ENCODE results near the gene PCNX4. TPM values are rescaled to one million over a fixed set of nuclear protein-coding genes. Genes with fewer than 3 reads are reported as not detected.
A peak's percentile ranks its signal among the peaks of the same experiment; 100 is the strongest.
"Not testable (repeated sequence)": the region's sequence is repeated elsewhere in the genome, so short reads cannot be mapped to it uniquely, and the experiment has no call there.

PCNX4 gene
- total RNA-seq, 1 experiment from 2014 or later = 129 TPM

- no peak for DNase-seq (ENCODE audit: low spot score)
- in situ Hi-C loops (cut with HindIII; ENCODE audit: low sequenced_read_pairs) = no loop called here
Observed at GRCh38 chr14:60097974-60098373, 6.3 kb downstream of the PCNX4 start.

GRCh38 chr14:60099855-60100254, 8.1 kb downstream of the PCNX4 start:
- DNase-seq (ENCODE audit: low spot score); in situ Hi-C loops (cut with HindIII; ENCODE audit: low sequenced_read_pairs): not testable (repeated sequence)

- no peak for DNase-seq (ENCODE audit: low spot score)
- in situ Hi-C loops (cut with HindIII; ENCODE audit: low sequenced_read_pairs) = no loop called here
Observed at GRCh38 chr14:60101786-60102185, 10.1 kb downstream of the PCNX4 start.

DNA sequence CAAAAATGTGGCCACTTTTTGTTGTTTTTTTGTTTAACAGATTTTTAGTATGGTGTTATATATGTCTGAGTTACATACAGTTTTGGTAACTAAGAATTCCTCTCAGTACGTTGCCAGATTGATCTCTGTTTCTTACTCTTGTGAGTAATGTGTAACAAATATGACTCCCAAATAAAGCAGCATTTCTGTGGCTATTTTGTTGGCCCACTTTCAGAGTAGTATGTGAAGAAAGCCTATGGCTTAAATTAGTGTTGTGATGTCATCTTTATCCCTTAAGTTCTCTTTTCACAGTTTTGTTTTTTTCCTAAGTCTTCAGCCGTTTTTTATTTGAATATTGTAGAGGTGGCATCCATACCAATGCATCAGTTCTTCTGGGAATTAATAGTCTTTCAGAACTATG, 10.7 kb downstream of the PCNX4 start:
- no peak for DNase-seq (ENCODE audit: low spot score)
- in situ Hi-C loops (cut with HindIII; ENCODE audit: low sequenced_read_pairs) = no loop called here

DNA sequence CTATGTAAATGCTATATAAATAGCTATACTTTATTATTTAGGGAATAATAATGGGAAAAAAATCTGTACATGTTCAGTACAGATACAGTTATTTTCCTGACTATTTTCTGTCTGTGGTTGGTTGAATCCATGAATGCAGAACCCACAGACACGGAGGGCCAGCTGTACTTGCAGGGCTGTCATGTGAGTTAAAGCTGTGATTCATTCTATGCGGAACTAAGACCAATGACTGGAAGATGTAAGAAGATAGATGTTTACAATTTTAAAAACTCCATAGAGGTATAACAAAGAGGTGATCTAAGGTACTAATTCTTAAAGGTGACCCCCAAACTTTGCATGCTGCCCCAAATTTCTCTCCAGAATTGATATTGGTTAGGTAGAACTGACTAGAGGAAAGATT, 14.6 kb downstream of the PCNX4 start:
- in situ Hi-C loops (cut with HindIII; ENCODE audit: low sequenced_read_pairs) = no loop called here
- peak; percentile 22 for DNase-seq (ENCODE audit: low spot score)

DNA sequence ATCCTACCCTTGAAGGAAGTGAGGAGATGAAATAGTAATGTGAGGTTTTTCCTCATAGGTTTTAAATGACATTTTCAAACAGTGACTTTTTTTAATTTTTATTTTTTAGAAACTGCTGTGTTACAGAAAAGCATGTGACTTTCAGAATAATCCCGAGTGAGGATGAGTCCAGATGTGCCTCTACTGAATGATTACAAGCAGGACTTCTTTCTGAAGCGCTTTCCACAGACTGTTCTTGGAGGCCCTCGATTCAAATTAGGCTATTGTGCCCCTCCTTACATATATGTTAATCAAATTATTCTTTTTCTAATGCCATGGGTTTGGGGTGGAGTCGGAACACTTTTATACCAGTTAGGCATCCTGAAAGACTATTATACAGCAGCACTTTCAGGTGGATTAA, 15.8 kb downstream of the PCNX4 start:
- in situ Hi-C loops (cut with HindIII; ENCODE audit: low sequenced_read_pairs) = no loop called here
- DNase-seq (ENCODE audit: low spot score) = no peak

GRCh38 chr14:60111732-60112131, 20.0 kb downstream of the PCNX4 start:
- in situ Hi-C loops (cut with HindIII; ENCODE audit: low sequenced_read_pairs) = no loop called here
- DNase-seq (ENCODE audit: low spot score) = no peak

DNA sequence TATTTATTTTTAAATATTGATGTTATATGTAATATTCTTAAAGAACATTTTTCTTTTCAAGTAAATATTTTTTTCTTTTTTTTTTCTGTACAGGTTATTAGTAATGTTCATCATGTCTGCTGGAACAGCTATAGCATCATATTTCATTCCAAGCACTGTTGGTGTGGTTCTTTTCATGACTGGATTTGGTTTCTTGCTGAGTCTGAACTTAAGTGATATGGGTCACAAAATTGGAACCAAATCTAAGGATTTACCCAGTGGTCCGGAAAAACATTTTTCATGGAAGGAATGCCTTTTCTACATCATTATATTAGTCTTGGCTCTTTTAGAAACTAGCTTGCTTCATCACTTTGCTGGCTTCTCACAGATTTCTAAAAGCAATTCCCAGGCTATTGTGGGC, 23.2 kb downstream of the PCNX4 start:
- in situ Hi-C loops (cut with HindIII; ENCODE audit: low sequenced_read_pairs) = no loop called here
- DNase-seq (ENCODE audit: low spot score) = no peak

DNA sequence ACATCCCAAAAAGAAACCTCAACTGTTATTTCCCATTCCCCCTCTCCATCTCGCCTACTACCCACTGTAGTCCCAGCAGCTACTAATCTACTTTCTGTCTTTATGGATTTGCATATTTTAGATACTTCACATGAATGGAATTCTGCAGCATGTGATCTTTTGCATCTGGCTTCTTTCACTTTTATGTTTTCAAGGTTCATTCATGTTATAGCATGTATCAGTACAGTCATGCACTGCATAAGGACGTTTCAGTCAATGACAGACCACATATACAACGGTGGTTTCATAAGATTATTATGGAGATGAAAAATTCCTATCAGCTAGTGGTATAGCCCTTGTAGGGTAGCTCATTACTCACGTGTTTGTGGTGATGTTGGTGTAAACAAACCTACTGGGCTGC, 24.5 kb downstream of the PCNX4 start:
- DNase-seq (ENCODE audit: low spot score) = no peak
- in situ Hi-C loops (cut with HindIII; ENCODE audit: low sequenced_read_pairs) = no loop called here

GRCh38 chr14:60125918-60126317, 34.2 kb downstream of the PCNX4 start:
- no peak for DNase-seq (ENCODE audit: low spot score)
- in situ Hi-C loops (cut with HindIII; ENCODE audit: low sequenced_read_pairs) = no loop called here

GRCh38 chr14:60133487-60133886, 41.8 kb downstream of the PCNX4 start:
- in situ Hi-C loops (cut with HindIII; ENCODE audit: low sequenced_read_pairs) = no loop called here
- DNase-seq (ENCODE audit: low spot score) = no peak

DNA sequence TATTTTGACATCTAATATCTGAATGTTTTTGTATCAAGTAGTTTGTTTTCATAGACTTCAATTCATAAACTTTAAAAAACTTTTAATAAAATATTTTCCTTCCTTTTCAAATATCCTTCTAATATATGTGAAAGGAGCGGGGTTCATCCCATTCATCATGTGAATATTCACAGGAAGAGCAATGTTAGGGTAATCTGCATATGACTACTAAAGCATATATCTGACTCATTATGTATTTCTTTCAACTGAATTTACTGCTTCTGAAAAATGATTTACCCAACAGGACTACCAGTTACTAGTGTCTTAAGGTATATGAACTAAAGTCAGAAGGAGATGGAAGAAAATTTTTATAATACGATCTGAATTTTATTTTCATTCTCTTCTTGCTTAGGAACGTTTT, 43.0 kb downstream of the PCNX4 start:
- DNase-seq (ENCODE audit: low spot score) = no peak
- in situ Hi-C loops (cut with HindIII; ENCODE audit: low sequenced_read_pairs) = no loop called here

DNA sequence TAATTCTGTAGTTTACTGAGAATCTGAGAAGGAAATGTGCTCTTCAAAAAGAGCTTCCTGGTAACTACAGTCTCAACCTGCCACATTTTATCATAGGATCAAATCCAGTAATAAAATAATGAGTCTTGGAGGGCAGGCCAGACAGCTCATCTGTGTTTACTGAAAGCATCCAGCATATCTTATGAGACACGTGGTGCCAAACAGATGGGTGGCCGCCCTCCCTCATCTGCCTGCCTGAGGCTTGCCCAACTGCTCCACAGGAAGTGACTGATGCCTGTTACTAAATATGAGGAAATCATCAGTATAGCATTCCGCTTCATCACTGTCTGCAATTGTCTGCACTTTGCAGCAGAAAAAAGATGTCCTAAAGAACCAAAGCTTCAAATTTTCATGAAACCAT, 60.0 kb downstream of the PCNX4 start:
- in situ Hi-C loops (cut with HindIII; ENCODE audit: low sequenced_read_pairs) = no loop called here
- peak; percentile 93 for DNase-seq (ENCODE audit: low spot score)

DNA sequence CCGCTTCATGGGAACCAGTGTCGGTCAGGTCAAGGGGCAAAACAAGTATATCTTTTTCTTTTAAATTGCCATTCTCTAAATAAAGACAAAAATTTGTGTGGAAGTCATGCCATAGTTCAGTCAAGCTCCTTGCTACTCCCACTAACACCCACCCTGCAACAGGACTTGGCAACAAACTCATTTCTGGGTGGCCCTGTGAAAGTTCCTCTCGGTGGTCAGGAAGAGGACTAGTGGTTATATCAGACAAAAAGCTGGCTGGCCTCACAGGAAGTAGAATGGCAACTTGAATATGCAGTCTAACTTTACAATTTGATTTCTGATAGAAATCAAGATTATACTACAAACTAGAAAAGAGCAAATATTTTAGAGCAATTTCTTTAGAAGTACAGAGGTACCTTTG, 62.3 kb downstream of the PCNX4 start:
- in situ Hi-C loops (cut with HindIII; ENCODE audit: low sequenced_read_pairs) = no loop called here
- no peak for DNase-seq (ENCODE audit: low spot score)

- no peak for DNase-seq (ENCODE audit: low spot score)
- in situ Hi-C loops (cut with HindIII; ENCODE audit: low sequenced_read_pairs) = no loop called here
Observed at GRCh38 chr14:60154671-60155070, 62.9 kb downstream of the PCNX4 start.

- in situ Hi-C loops (cut with HindIII; ENCODE audit: low sequenced_read_pairs) = no loop called here
- DNase-seq (ENCODE audit: low spot score) = no peak
Observed at GRCh38 chr14:60160422-60160821, 68.7 kb downstream of the PCNX4 start.

- DNase-seq (ENCODE audit: low spot score) = no peak
- in situ Hi-C loops (cut with HindIII; ENCODE audit: low sequenced_read_pairs) = no loop called here
Observed at GRCh38 chr14:60161196-60162107, 69.7 kb downstream of the PCNX4 start.

DNA sequence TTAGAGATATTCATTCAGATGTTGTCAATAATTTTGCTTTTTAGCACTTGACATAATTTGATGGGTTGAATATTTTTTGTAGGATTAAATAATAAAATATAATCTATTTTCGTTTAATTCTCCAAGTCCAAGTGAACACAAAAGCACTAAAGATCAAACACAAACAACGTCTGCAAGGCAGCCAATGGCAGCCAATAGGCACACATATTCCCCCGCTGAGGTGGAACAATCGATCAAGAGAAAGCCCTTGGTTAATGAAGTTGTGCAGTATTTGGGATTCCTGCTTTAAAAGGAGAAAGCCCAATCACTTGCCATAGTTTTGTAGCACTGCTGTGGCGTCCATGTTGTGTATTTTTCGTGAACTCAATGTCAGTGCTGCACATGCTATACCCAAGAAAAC, 72.0 kb downstream of the PCNX4 start:
- in situ Hi-C loops (cut with HindIII; ENCODE audit: low sequenced_read_pairs) = no loop called here
- peak; percentile 18 for DNase-seq (ENCODE audit: low spot score)

GRCh38 chr14:60164404-60164711, 72.6 kb downstream of the PCNX4 start:
- DNase-seq (ENCODE audit: low spot score) = no peak

DNA sequence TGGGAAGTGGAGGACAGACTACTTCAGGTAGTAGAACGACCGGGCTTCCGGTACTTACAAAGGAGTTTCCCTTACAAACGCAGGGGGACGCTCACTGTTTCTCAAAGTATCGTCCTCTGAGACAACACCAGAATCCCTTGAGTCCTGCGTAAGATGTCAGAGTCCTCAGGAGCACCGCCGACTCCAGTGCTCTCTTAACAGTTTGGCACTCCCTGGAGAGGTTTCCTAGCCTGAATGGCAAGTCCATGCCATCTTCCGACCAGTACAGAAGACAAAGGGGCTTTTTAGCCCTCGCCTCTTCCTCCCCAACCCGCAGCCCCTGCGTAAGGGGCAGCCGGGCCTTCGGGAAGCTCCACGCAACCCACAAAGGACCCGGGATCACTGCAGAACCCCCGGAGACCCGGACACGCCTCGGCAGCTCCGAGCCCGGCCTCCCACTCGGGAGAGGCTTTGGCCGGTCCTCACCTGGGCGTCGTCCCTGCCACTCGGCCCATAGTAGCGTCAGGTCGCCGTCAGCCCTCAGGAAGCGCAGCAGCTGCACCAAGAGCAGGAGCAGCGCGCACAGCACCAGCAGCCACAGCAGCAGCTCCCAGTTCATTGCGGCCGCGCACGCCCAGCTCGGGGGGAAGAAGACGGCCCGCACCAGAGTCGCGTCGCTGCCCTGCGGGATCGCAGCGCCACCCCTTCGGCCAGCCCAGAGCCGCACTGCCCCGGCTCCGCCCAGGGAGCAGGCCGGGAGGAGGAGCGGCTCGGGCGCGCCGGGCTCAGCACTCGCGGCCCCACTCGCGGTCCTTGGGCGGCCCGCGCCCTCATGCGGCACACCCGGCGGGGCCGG, 73.2 kb downstream of the PCNX4 start, which contains the start of gene DHRS7:
Gene DHRS7 (minus strand): TSS at position 687 of the 835 bp plus-strand sequence. CDS start 89 bp downstream, at position 598.
- peak; percentile 84 for DNase-seq (ENCODE audit: low spot score)
- in situ Hi-C loops (cut with HindIII; ENCODE audit: low sequenced_read_pairs) = no loop called here

More at GRCh38 chr14:60164404-60164711, 72.6 kb downstream of the PCNX4 start:
- in situ Hi-C loops (cut with HindIII; ENCODE audit: low sequenced_read_pairs) = no loop called here
